H1 (cell line): ENCODE data around the gene RAPH1. TPM values are rescaled to one million over a fixed set of nuclear protein-coding genes. Genes with fewer than 3 reads are reported as not detected.

Experiments
- BACH1 ChIP-seq: IDR thresholded peaks from 2 replicates; pipeline ENCODE4 v1.6.1; 2012; ENCODE audit warnings: low read length, improper control_type of control experiment
- BRCA1 ChIP-seq: IDR thresholded peaks from 2 replicates; pipeline ENCODE4 v1.6.1; 2012; ENCODE audit warnings: low read depth, low read length, improper control_type of control experiment
- CEBPB ChIP-seq: IDR thresholded peaks from 2 replicates; pipeline ENCODE4 v1.6.1; 2012; ENCODE audit warnings: low read depth, low read length
- CHD7 ChIP-seq: fragments of 300-600 bp; sonication (generic); IDR thresholded peaks from 2 replicates; pipeline ENCODE4 v1.7.1; 2012; ENCODE audit warnings: low read length, moderate library complexity, mild to moderate bottlenecking, inconsistent platforms; ENCODE audit not compliant: insufficient replicate concordance
- E2F6 ChIP-seq: IDR thresholded peaks from 2 replicates; pipeline ENCODE4 v1.6.1; 2012; ENCODE audit warnings: inconsistent platforms
- KDM5A ChIP-seq: fragments of 200-600 bp; IDR thresholded peaks from 2 replicates; pipeline ENCODE4 v1.7.1; 2012; ENCODE audit warnings: mild to moderate bottlenecking, low read length, inconsistent platforms, mixed read lengths
- NANOG ChIP-seq: IDR thresholded peaks from 2 replicates; pipeline ENCODE4 v1.6.1; 2011; ENCODE audit warnings: low read length, low read depth, mild to moderate bottlenecking, inconsistent platforms; ENCODE audit not compliant: insufficient read depth, poor library complexity, severe bottlenecking
- PHF8 ChIP-seq: fragments of 200-600 bp; sonication (generic); conservative IDR thresholded peaks from 2 replicates; pipeline ENCODE4 v1.7.1; 2012; ENCODE audit warnings: low read depth, mild to moderate bottlenecking, inconsistent platforms, low read length, moderate library complexity
- SP1 ChIP-seq: IDR thresholded peaks from 2 replicates; pipeline ENCODE4 v1.6.1; 2011; ENCODE audit warnings: low read depth, low read length
- SUZ12 ChIP-seq: fragments of 200-600 bp; sonication (generic); IDR thresholded peaks from 2 replicates; pipeline ENCODE4 v1.6.1; 2012; ENCODE audit warnings: mild to moderate bottlenecking, inconsistent platforms, low read length, moderate library complexity, mixed read lengths
- TAF7 ChIP-seq: optimal IDR thresholded peaks from 2 replicates; pipeline ENCODE3; 2011; ENCODE audit warnings: low read depth, mild to moderate bottlenecking, inconsistent platforms, low read length, moderate library complexity, borderline replicate concordance
- TBP ChIP-seq: IDR thresholded peaks from 2 replicates; pipeline ENCODE4 v1.6.1; 2011; ENCODE audit warnings: low read depth, low read length, improper control_type of control experiment
- polyA plus RNA-seq, 7 experiments: library from polyadenylated mRNA; depleted of rRNA in 3 of 7; stranded (reverse) in 5 of 7; unstranded in 2 of 7; fragments of >200 nt in 5 of 7; fragments of 200-250 nt in 2 of 7; gene quantifications; 1 replicate in 5 of 7; 2 replicates in 1 of 7; 4 replicates in 1 of 7; pipeline versions ENCODE4 v1.2.1 to v1.2.3, GENCODE V29; 2011 to 2013; ENCODE audit warnings: missing spikeins in 2 of 7, mixed read lengths in 2 of 7
- total RNA-seq: library from RNA; stranded (reverse); fragmentation: NEBNext Ultra II Directional; extraction: Animal tissue kit (Norgen Biotek cat#: 25700); gene quantifications from 2 replicates; pipeline ENCODE4 v1.2.1, GENCODE V29; 2021

The RAPH1 gene
- total and polyA plus RNA-seq, 2 of the 8 experiments (the other 6 are each of a cell fraction or from before 2014, with no cell fraction given): 3.8 to 27.4 TPM

- no peak for TF ChIP-seq CHD7
- no peak for TF ChIP-seq NANOG
- TF ChIP-seq BRCA1: no peak
- no peak for TF ChIP-seq SUZ12
- TF ChIP-seq PHF8: no peak
- no peak for TF ChIP-seq CEBPB
- no peak for TF ChIP-seq BACH1
- no peak for TF ChIP-seq KDM5A
- no peak for TF ChIP-seq E2F6
- no peak for TF ChIP-seq TAF7
- no peak for TF ChIP-seq SP1
- no peak for TF ChIP-seq TBP
Observed at GRCh38 chr2:203455209-203455608, 79.9 kb downstream of the RAPH1 start (continued).
